ENCODE results near the gene NCR2. TPM values are rescaled to one million over a fixed set of nuclear protein-coding genes. Genes with fewer than 3 reads are reported as not detected.
A peak's percentile ranks its signal among the peaks of the same experiment; 100 is the strongest.

NCR2 gene
- total and polyA plus RNA-seq, 2 of the 13 experiments (the other 11 are each of a cell fraction or from before 2014, with no cell fraction given) = not detected

DNA sequence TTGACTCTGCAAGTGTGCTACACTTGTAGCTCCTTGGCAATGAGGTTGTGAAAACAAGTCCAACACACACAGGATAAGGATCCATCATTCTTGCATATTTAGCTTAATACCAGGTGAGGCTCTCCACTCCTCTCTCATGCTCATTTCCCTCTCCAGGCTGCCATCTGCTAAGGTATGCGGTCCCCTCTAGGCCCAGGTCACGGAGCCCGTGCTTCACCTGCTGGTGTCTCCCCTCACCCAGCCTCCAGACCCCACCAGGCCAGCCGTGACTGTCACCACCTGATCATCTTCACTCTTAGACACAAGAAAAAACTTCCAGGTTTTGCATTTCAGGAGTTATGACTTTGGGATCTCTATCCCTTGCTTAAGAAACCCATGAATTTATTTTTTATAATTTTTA is 14.2 kb upstream of the NCR2 start:
- Histone ChIP-seq H3K79me2 (ENCODE audit: insufficient read depth, low read length) (no peaks in the 10 kb centered on the region), H3K4me1 (ENCODE audit: insufficient read depth, low read length) (peaks cover 35% of the 10 kb centered on the region), H3K27ac (ENCODE audit: extremely low read length, insufficient read depth, low read length) (no peak overlapping the region), H3K4me3 (replicated peaks in 1 of 3; ENCODE audit: insufficient read depth in 1 of 3, low read depth in 2 of 3, low read length in 3 of 3) (no peak overlapping the region), H3K36me3 (replicated peaks in 1 of 2; ENCODE audit: control insufficient read depth in 1 of 2, insufficient read depth in 2 of 2, low read length in 2 of 2) (no peaks in the 10 kb centered on the region), H2AFZ (ENCODE audit: low read length) (no peak overlapping the region), H4K20me1 (ENCODE audit: insufficient read depth, low read length) (no peaks in the 10 kb centered on the region), H3K9me3 (ENCODE audit: low read length) (no peaks in the 10 kb centered on the region), H3K4me2 (ENCODE audit: low read depth, low read length) (no peak overlapping the region), H3K9ac (ENCODE audit: insufficient read depth, low read depth, low read length) (no peak overlapping the region), H3K27me3 (ENCODE audit: control insufficient read depth in 1 of 2, insufficient read depth in 2 of 2, low read length in 2 of 2) (peaks cover 0 to 31% of the 10 kb centered on the region in 2 experiments; a peak in 3 of 5 replicates)
- intact Hi-C loops (cut with micrococcal nuclease; ENCODE audit: unreplicated experiment) (no loop called here), in situ Hi-C loops (cut with HindIII; ENCODE audit: extremely low pct_ligation_motif_present, low pct_unique_long_range_greater_than_20kb) (no loop called here)
- 91% methylated on average over 4 of the region's 4 CpGs for WGBS (ENCODE audit: low lambda C conversion rate)
- ChIA-PET POLR2A (interaction anchor here (1.2 kb wide), 1 partner anchor 466 kb away, joined by 5 read pairs; the partner anchor contains the start of gene TOMM6), CTCF (ENCODE audit: low intra/inter-chr PET ratio, low total read pairs) (interaction anchor here (4.7 kb wide), 1 partner anchor 15 kb away, joined by 37 read pairs; no protein-coding TSS in a partner anchor)
- FAIRE-seq = no peak
- DNase-seq (ENCODE audit: low spot score) = no peak
- BruUV-seq (replicated peaks) = no TSS peak
- no peak for ATAC-seq
- TF ChIP-seq ZNF253 (CRISPR knock-in tag; IDR thresholded peaks at IDR 0.05; ENCODE audit: borderline replicate concordance) (0 out of 2 replicates have a peak, but pooled peaks have one; percentile 62), DPF2 (CRISPR knock-in tag; IDR thresholded peaks at IDR 0.05; ENCODE audit: borderline replicate concordance, low read depth) (no peak)

- no peaks in the 10 kb centered on the region for H3K79me2 ChIP-seq (ENCODE audit: insufficient read depth, low read length)
- H3K36me3 ChIP-seq (replicated peaks in 1 of 2; ENCODE audit: control insufficient read depth in 1 of 2, insufficient read depth in 2 of 2, low read length in 2 of 2) = no peaks in the 10 kb centered on the region
- BruUV-seq (replicated peaks) = no TSS peak
- DNase-seq (ENCODE audit: low spot score) (no peak), FAIRE-seq (no peak), ATAC-seq (no peak)
- no peak overlapping the region for H3K9ac ChIP-seq (ENCODE audit: insufficient read depth, low read depth, low read length)
- H3K9me3 ChIP-seq (ENCODE audit: low read length) = no peaks in the 10 kb centered on the region
- intact Hi-C loops (cut with micrococcal nuclease; ENCODE audit: unreplicated experiment) (no loop called here), in situ Hi-C loops (cut with HindIII; ENCODE audit: extremely low pct_ligation_motif_present, low pct_unique_long_range_greater_than_20kb) (no loop called here)
- peaks cover 5 to 36% of the 10 kb centered on the region in 2 experiments; a peak in 4 of 5 replicates for H3K27me3 ChIP-seq (ENCODE audit: control insufficient read depth in 1 of 2, insufficient read depth in 2 of 2, low read length in 2 of 2)
- H2AFZ ChIP-seq (ENCODE audit: low read length) = no peak overlapping the region
- no peak overlapping the region for H3K27ac ChIP-seq (ENCODE audit: extremely low read length, insufficient read depth, low read length)
- H3K4me2 ChIP-seq (ENCODE audit: low read depth, low read length) = no peak overlapping the region
- H3K4me3 ChIP-seq (replicated peaks in 1 of 3; ENCODE audit: insufficient read depth in 1 of 3, low read depth in 2 of 3, low read length in 3 of 3) = no peak overlapping the region
- peaks cover 9% of the 10 kb centered on the region for H3K4me1 ChIP-seq (ENCODE audit: insufficient read depth, low read length)
- CTCF ChIA-PET (ENCODE audit: low intra/inter-chr PET ratio, low total read pairs) = no interaction called here
- POLR2A ChIA-PET = no interaction called here
- H4K20me1 ChIP-seq (ENCODE audit: insufficient read depth, low read length) = no peaks in the 10 kb centered on the region
- WGBS (ENCODE audit: low lambda C conversion rate) = 54% methylated on average over 4 of the region's 4 CpGs
- TF ChIP-seq THAP8 (CRISPR knock-in tag; IDR thresholded peaks at IDR 0.05; ENCODE audit: borderline replicate concordance) (no peak), FOXK1 (CRISPR knock-in tag; IDR thresholded peaks at IDR 0.05; ENCODE audit: borderline replicate concordance, low read depth) (no peak), ZNF362 (CRISPR knock-in tag; IDR thresholded peaks at IDR 0.05; ENCODE audit: borderline replicate concordance) (no peak), ZNF7 (CRISPR knock-in tag; IDR thresholded peaks at IDR 0.05) (no peak), SMC3 (IDR thresholded peaks at IDR 0.05; ENCODE audit: low read length) (no peak), IKZF5 (CRISPR knock-in tag; IDR thresholded peaks at IDR 0.05) (no peak)
- TF ChIP-seq, protein P1, sequence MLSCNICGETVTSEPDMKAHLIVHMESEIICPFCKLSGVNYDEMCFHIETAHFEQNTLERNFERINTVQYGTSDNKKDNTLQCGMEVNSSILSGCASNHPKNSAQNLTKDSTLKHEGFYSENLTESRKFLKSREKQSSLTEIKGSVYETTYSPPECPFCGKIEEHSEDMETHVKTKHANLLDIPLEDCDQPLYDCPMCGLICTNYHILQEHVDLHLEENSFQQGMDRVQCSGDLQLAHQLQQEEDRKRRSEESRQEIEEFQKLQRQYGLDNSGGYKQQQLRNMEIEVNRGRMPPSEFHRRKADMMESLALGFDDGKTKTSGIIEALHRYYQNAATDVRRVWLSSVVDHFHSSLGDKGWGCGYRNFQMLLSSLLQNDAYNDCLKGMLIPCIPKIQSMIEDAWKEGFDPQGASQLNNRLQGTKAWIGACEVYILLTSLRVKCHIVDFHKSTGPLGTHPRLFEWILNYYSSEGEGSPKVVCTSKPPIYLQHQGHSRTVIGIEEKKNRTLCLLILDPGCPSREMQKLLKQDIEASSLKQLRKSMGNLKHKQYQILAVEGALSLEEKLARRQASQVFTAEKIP (CRISPR knock-in tag; IDR thresholded peaks at IDR 0.05; ENCODE audit: borderline replicate concordance) = no peak
- TF ChIP-seq, protein P2, sequence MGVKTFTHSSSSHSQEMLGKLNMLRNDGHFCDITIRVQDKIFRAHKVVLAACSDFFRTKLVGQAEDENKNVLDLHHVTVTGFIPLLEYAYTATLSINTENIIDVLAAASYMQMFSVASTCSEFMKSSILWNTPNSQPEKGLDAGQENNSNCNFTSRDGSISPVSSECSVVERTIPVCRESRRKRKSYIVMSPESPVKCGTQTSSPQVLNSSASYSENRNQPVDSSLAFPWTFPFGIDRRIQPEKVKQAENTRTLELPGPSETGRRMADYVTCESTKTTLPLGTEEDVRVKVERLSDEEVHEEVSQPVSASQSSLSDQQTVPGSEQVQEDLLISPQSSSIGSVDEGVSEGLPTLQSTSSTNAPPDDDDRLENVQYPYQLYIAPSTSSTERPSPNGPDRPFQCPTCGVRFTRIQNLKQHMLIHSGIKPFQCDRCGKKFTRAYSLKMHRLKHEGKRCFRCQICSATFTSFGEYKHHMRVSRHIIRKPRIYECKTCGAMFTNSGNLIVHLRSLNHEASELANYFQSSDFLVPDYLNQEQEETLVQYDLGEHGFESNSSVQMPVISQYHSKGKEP (CRISPR knock-in tag; IDR thresholded peaks at IDR 0.05) = no peak
Measured at GRCh38 chr6:41325446-41326066, 9.9 kb upstream of the NCR2 start.

Data from HepG2 (cell line).